ENCODE measurements around the gene ITLN1. TPM values are rescaled to one million over a fixed set of nuclear protein-coding genes. Genes with fewer than 3 reads are reported as not detected.

Gene ITLN1
- total and polyA plus RNA-seq, 9 donors, result 0.48 to 1,183 (median 4.5) TPM

DNA sequence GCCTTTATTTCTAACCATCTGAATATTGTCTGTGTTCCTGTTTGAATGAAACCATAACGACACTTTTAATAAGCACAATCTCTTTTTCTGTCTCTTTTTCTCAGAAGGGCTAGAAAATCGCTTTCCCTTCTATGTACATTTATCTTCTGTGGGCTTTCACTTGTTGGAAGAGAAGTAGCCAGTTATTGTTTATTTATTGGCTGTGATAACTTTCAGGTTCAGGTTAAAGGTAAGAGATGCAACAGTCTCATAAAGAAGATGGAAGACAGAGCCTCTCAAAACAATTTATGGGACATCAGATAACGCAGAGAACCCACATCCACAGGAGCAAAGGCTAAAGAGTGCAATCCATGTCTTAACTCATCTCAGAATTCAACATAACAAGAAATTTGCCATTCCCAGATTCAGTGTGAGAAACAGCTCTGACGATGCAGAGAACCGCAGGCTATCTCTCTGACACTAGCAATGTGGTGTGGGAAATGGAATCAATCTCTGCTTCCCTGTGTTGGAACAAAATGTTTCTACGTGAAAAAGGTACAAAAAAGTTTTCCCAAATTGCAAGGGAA, 18.2 kb downstream of the ITLN1 start:
- 44 to 76% (median 73%) methylated on average over 6 of the region's 6 CpGs for WGBS, 3 donors
- no peak overlapping the region for H3K4me3 ChIP-seq
- H3K9me3 ChIP-seq, result no peaks in the 10 kb centered on the region
- DNase-seq, result no peak
- peaks cover 9% of the 10 kb centered on the region for H3K4me1 ChIP-seq (ENCODE audit: insufficient read depth)
- no peaks in the 10 kb centered on the region for H3K27me3 ChIP-seq
- H3K27ac ChIP-seq, result no peak overlapping the region
- TF ChIP-seq, protein P1, sequence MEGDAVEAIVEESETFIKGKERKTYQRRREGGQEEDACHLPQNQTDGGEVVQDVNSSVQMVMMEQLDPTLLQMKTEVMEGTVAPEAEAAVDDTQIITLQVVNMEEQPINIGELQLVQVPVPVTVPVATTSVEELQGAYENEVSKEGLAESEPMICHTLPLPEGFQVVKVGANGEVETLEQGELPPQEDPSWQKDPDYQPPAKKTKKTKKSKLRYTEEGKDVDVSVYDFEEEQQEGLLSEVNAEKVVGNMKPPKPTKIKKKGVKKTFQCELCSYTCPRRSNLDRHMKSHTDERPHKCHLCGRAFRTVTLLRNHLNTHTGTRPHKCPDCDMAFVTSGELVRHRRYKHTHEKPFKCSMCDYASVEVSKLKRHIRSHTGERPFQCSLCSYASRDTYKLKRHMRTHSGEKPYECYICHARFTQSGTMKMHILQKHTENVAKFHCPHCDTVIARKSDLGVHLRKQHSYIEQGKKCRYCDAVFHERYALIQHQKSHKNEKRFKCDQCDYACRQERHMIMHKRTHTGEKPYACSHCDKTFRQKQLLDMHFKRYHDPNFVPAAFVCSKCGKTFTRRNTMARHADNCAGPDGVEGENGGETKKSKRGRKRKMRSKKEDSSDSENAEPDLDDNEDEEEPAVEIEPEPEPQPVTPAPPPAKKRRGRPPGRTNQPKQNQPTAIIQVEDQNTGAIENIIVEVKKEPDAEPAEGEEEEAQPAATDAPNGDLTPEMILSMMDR (IDR thresholded peaks at IDR 0.05), result no peak
- TF ChIP-seq POLR2A (IDR thresholded peaks at IDR 0.05) (no peak), EP300 (IDR thresholded peaks at IDR 0.05) (no peak)
- intact Hi-C loops (cut with DNase I), result no loop called here
- no peaks in the 10 kb centered on the region for H3K36me3 ChIP-seq

DNA sequence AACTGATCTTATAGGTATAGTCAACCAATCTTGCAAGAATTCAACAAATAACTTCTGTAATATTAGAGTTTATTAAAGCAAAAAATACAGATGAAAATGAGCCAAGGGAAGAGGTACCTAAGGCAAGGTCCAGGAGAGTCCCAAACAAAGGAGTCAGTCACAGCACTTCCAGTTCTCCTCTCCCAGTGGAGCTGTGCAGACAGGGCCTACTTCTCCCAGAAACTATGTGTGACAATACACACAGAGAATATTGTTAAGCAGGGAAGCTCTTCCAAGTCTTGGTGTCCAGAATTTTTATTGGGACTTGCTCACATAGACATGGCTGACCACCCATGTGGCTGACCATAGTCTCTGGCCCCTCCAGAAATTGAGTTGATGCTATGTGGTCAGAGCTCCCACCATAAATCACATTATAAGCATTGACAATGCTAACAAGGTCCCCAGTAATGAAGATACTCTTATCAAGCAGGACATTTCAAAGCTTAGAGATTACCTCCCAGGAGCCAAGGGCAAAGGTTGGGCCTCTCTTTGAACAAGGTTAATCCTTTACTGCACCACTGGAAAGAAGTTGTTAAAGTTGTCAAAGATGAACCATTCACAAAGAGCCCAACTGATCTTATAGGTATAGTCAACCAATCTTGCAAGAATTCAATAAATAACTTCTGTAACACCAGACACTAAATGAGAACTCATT, 18.8 kb downstream of the ITLN1 start:
- DNase-seq, result no peak
- no peaks in the 10 kb centered on the region for H3K9me3 ChIP-seq
- intact Hi-C loops (cut with DNase I), result no loop called here
- H3K27ac ChIP-seq, result no peak overlapping the region
- no peak overlapping the region for H3K4me3 ChIP-seq
- H3K4me1 ChIP-seq (ENCODE audit: insufficient read depth), result peaks cover 9% of the 10 kb centered on the region
- TF ChIP-seq, protein P1 (IDR thresholded peaks at IDR 0.05), result no peak
- TF ChIP-seq POLR2A (IDR thresholded peaks at IDR 0.05) (no peak), EP300 (IDR thresholded peaks at IDR 0.05) (no peak)
- H3K36me3 ChIP-seq, result no peaks in the 10 kb centered on the region
- no peaks in the 10 kb centered on the region for H3K27me3 ChIP-seq

DNA sequence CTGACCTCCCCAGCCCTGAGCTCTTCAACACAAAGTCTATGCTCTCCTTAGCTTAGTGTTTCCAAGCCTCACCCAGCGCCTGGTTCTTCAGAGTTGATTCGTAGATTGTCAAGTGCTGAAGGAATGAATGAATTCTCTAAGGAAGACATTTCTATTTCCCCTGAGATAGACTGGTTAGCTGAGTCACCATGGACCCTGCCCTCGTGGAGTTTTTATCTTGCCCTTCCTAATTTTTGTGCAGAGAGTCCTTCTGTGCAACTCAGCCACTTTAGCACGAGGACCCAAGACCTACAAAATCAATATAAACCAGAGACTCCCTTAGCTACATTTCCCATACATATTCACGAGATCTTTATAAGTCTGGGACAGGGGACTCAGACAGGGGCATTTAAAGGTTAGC, 19.6 kb downstream of the ITLN1 start:
- DNase-seq, result no peak

DNA sequence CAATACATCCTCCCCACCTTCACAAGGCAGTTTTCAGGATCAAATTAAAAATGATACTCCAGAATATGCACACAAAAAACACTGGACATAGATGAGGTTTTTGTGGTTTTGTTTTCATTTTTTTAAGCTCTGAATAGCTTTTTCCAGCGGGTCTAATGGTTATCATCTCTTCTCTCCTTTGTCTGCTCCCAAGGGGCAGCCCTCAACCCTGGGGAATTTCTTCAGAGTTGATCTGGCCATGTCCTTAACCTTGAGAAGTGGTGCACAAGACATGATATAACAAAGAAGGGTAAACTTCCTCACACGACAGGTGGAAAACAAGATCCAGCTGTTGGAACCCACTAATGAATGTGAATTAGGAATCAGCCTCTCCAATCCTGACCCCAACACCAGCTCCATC, 20.8 kb downstream of the ITLN1 start:
- H3K4me1 ChIP-seq (ENCODE audit: insufficient read depth), result peaks cover 9% of the 10 kb centered on the region
- no peaks in the 10 kb centered on the region for H3K9me3 ChIP-seq
- intact Hi-C loops (cut with DNase I), result no loop called here
- no peak overlapping the region for H3K4me3 ChIP-seq
- H3K27me3 ChIP-seq, result no peaks in the 10 kb centered on the region
- TF ChIP-seq EP300 (IDR thresholded peaks at IDR 0.05) (no peak), POLR2A (IDR thresholded peaks at IDR 0.05) (no peak)
- TF ChIP-seq, protein P1 (IDR thresholded peaks at IDR 0.05), result no peak
- H3K36me3 ChIP-seq, result no peaks in the 10 kb centered on the region
- WGBS, 3 donors, result 4 to 14% (median 11%) methylated on average over 2 of the region's 2 CpGs
- no peak overlapping the region for H3K27ac ChIP-seq
- peak in 3 of 5 donors; percentile 15 to 57 (median 21) for DNase-seq

More for the DNA sequence above, 19.6 kb downstream of the ITLN1 start:
- no peaks in the 10 kb centered on the region for H3K9me3 ChIP-seq
- no peak for TF ChIP-seq POLR2A (IDR thresholded peaks at IDR 0.05)
- TF ChIP-seq, protein P1 (IDR thresholded peaks at IDR 0.05), result no peak
- no peak for TF ChIP-seq EP300 (IDR thresholded peaks at IDR 0.05)
- peaks cover 9% of the 10 kb centered on the region for H3K4me1 ChIP-seq (ENCODE audit: insufficient read depth)
- no peak overlapping the region for H3K4me3 ChIP-seq
- H3K27me3 ChIP-seq, result no peaks in the 10 kb centered on the region
- no peaks in the 10 kb centered on the region for H3K36me3 ChIP-seq
- H3K27ac ChIP-seq, result no peak overlapping the region
- intact Hi-C loops (cut with DNase I), result no loop called here
- 85 to 93% (median 90%) methylated on average over 5 of the region's 5 CpGs for WGBS, 3 donors

Measured in ovary (tissue), 9 donors.